ENCODE results near the gene SLC6A2.

DNA sequence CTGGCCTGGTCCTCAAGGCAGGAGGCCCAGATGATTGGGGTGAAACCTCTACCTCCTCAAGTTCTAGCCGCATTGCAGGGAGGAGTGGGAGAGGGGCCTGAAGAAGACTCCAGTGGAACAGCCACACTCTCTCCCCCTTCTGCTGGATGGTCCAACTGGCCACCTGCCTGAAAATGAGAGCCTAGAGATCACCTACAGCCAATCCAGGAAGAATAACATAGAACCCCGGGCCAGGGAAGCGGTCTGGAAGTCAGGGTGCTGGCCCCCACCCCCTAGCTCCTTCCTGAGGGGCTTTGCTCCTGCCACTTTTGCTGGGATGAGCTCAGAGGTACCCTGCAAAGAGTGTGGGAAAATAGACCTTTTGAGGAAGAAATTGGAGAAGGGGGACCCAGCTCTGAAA is 1.8 kb downstream of the SLC6A2 start:
- TF ChIP-seq POLR2A (IDR thresholded peaks at IDR 0.05) = no peak
- TF ChIP-seq, protein P1, sequence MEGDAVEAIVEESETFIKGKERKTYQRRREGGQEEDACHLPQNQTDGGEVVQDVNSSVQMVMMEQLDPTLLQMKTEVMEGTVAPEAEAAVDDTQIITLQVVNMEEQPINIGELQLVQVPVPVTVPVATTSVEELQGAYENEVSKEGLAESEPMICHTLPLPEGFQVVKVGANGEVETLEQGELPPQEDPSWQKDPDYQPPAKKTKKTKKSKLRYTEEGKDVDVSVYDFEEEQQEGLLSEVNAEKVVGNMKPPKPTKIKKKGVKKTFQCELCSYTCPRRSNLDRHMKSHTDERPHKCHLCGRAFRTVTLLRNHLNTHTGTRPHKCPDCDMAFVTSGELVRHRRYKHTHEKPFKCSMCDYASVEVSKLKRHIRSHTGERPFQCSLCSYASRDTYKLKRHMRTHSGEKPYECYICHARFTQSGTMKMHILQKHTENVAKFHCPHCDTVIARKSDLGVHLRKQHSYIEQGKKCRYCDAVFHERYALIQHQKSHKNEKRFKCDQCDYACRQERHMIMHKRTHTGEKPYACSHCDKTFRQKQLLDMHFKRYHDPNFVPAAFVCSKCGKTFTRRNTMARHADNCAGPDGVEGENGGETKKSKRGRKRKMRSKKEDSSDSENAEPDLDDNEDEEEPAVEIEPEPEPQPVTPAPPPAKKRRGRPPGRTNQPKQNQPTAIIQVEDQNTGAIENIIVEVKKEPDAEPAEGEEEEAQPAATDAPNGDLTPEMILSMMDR (IDR thresholded peaks at IDR 0.05) = no peak

Measured in right lobe of liver (tissue), 4 donors.